Mononuclear cell (primary cell): ENCODE results near the gene ACTRT2. TPM values are rescaled to one million over a fixed set of nuclear protein-coding genes. Genes with fewer than 3 reads are reported as not detected.

ENCODE experiments used
- H3K27me3 ChIP-seq: 2 replicates; pipeline ENCODE4 v1.6.0; 2011; ENCODE audit warnings: low read length, control low read depth; ENCODE audit not compliant: insufficient read depth
- H3K4me1 ChIP-seq: 2 replicates; pipeline ENCODE4 v1.5.1; 2011; ENCODE audit warnings: mild to moderate bottlenecking, low read length, control low read depth; ENCODE audit not compliant: insufficient read depth
- H3K4me3 ChIP-seq: 2 replicates; pipeline ENCODE4 v1.5.1; 2011; ENCODE audit warnings: mild to moderate bottlenecking, low read length, moderate library complexity
- H3K9me3 ChIP-seq: 2 replicates; pipeline ENCODE4 v1.5.1; 2011; ENCODE audit warnings: low read depth, mild to moderate bottlenecking, control low read depth, low read length
- total RNA-seq: library from RNA; depleted of rRNA; stranded (reverse); fragments of >200 nt; gene quantifications from one replicate; pipeline ENCODE4 v1.2.3, GENCODE V29; 2012

Gene ACTRT2
- total RNA-seq, 1 donor = not detected

- H3K4me1 ChIP-seq = no peaks in the 10 kb centered on the region
- no peaks in the 10 kb centered on the region for H3K27me3 ChIP-seq
- H3K4me3 ChIP-seq = no peak overlapping the region
- no peaks in the 10 kb centered on the region for H3K9me3 ChIP-seq
These were observed 40.4 kb upstream of the ACTRT2 start for GRCh38 chr1:2980849-2981248.

GRCh38 chr1:2981388-2981787 lies 39.9 kb upstream of the ACTRT2 start:
- no peak overlapping the region for H3K4me3 ChIP-seq
- H3K4me1 ChIP-seq = no peaks in the 10 kb centered on the region
- no peaks in the 10 kb centered on the region for H3K27me3 ChIP-seq
- no peaks in the 10 kb centered on the region for H3K9me3 ChIP-seq

GRCh38 chr1:2981981-2982614 lies 39.2 kb upstream of the ACTRT2 start:
- Histone ChIP-seq H3K4me3 (no peak overlapping the region), H3K4me1 (no peaks in the 10 kb centered on the region), H3K9me3 (no peaks in the 10 kb centered on the region), H3K27me3 (no peaks in the 10 kb centered on the region)

GRCh38 chr1:2982615-2983318 lies 38.5 kb upstream of the ACTRT2 start:
- Histone ChIP-seq H3K9me3 (no peaks in the 10 kb centered on the region), H3K27me3 (no peaks in the 10 kb centered on the region), H3K4me3 (no peak overlapping the region), H3K4me1 (no peaks in the 10 kb centered on the region)

- H3K4me1 ChIP-seq = no peaks in the 10 kb centered on the region
- H3K9me3 ChIP-seq = no peaks in the 10 kb centered on the region
- no peak overlapping the region for H3K4me3 ChIP-seq
- H3K27me3 ChIP-seq = no peaks in the 10 kb centered on the region
These were observed 38.0 kb upstream of the ACTRT2 start for GRCh38 chr1:2983319-2983705.

- no peaks in the 10 kb centered on the region for H3K9me3 ChIP-seq
- H3K27me3 ChIP-seq = no peaks in the 10 kb centered on the region
- H3K4me3 ChIP-seq = no peak overlapping the region
- no peaks in the 10 kb centered on the region for H3K4me1 ChIP-seq
These were observed 37.4 kb upstream of the ACTRT2 start for GRCh38 chr1:2983706-2984398.

- Histone ChIP-seq H3K9me3 (no peaks in the 10 kb centered on the region), H3K4me3 (no peak overlapping the region), H3K4me1 (no peaks in the 10 kb centered on the region), H3K27me3 (no peaks in the 10 kb centered on the region)
These were observed 36.7 kb upstream of the ACTRT2 start for GRCh38 chr1:2984399-2985061.

GRCh38 chr1:2985067-2985561 lies 36.2 kb upstream of the ACTRT2 start:
- Histone ChIP-seq H3K9me3 (no peaks in the 10 kb centered on the region), H3K27me3 (no peaks in the 10 kb centered on the region), H3K4me3 (no peak overlapping the region), H3K4me1 (no peaks in the 10 kb centered on the region)

- Histone ChIP-seq H3K9me3 (no peaks in the 10 kb centered on the region), H3K4me1 (no peaks in the 10 kb centered on the region), H3K27me3 (no peaks in the 10 kb centered on the region), H3K4me3 (no peak overlapping the region)
These were observed 35.3 kb upstream of the ACTRT2 start for GRCh38 chr1:2985694-2986548.

- Histone ChIP-seq H3K9me3 (no peaks in the 10 kb centered on the region), H3K4me1 (no peaks in the 10 kb centered on the region), H3K27me3 (no peaks in the 10 kb centered on the region), H3K4me3 (no peak overlapping the region)
These were observed 34.5 kb upstream of the ACTRT2 start for GRCh38 chr1:2986549-2987305.

- Histone ChIP-seq H3K4me3 (no peak overlapping the region), H3K4me1 (no peaks in the 10 kb centered on the region), H3K27me3 (no peaks in the 10 kb centered on the region), H3K9me3 (no peaks in the 10 kb centered on the region)
These were observed 33.5 kb upstream of the ACTRT2 start for GRCh38 chr1:2987773-2988172.

GRCh38 chr1:2988256-2988655 lies 33.0 kb upstream of the ACTRT2 start:
- Histone ChIP-seq H3K4me3 (no peak overlapping the region), H3K9me3 (no peaks in the 10 kb centered on the region), H3K4me1 (no peaks in the 10 kb centered on the region), H3K27me3 (no peaks in the 10 kb centered on the region)

- Histone ChIP-seq H3K9me3 (no peaks in the 10 kb centered on the region), H3K4me3 (no peak overlapping the region), H3K4me1 (no peaks in the 10 kb centered on the region), H3K27me3 (no peaks in the 10 kb centered on the region)
These were observed 32.1 kb upstream of the ACTRT2 start for GRCh38 chr1:2989185-2989584.

GRCh38 chr1:2989976-2990375 lies 31.3 kb upstream of the ACTRT2 start:
- Histone ChIP-seq H3K4me3 (no peak overlapping the region), H3K9me3 (no peaks in the 10 kb centered on the region), H3K4me1 (no peaks in the 10 kb centered on the region), H3K27me3 (no peaks in the 10 kb centered on the region)
